Smooth muscle cell (in vitro differentiated cells): Measurements from ENCODE around the gene FCRL5. TPM values are rescaled to one million over a fixed set of nuclear protein-coding genes. Genes with fewer than 3 reads are reported as not detected.
"Not testable (repeated sequence)": the region's sequence is repeated elsewhere in the genome, so short reads cannot be mapped to it uniquely, and the experiment has no call there.

Source experiments
- DNase-seq: peaks from one replicate; lab custom pipeline; 2025; ENCODE audit not compliant: unreplicated experiment; lab: John Stamatoyannopoulos, UW
- H2AFZ ChIP-seq: fragments of 200-600 bp; sonication (generic); 2 replicates; pipeline ENCODE4 v1.6.0; 2016; ENCODE audit warnings: antibody characterized with exemption, low read depth, mild to moderate bottlenecking
- H3F3A ChIP-seq: fragments of 200-600 bp; sonication (generic); 2 replicates; pipeline ENCODE4 v1.6.0; 2017; ENCODE audit warnings: antibody characterized with exemption, low read depth
- H3K27ac ChIP-seq: fragments of 200-600 bp; sonication (generic); 2 replicates; pipeline ENCODE4 v1.5.1; 2016; ENCODE audit warnings: low read depth, mild to moderate bottlenecking
- H3K27me3 ChIP-seq: fragments of 200-600 bp; sonication (generic); 2 replicates; pipeline ENCODE4 v1.6.1; 2016; ENCODE audit warnings: low read depth, mild to moderate bottlenecking
- H3K36me3 ChIP-seq: fragments of 200-600 bp; sonication (generic); 2 replicates; pipeline ENCODE4 v1.5.1; 2016; ENCODE audit warnings: low read depth
- H3K4me1 ChIP-seq: fragments of 200-600 bp; sonication (generic); 2 replicates; pipeline ENCODE4 v1.5.1; 2016; ENCODE audit warnings: low read depth
- H3K4me2 ChIP-seq: fragments of 200-600 bp; sonication (generic); 2 replicates; pipeline ENCODE4 v1.6.0; 2016; ENCODE audit warnings: mild to moderate bottlenecking
- H3K4me3 ChIP-seq: fragments of 200-600 bp; sonication (generic); 2 replicates; pipeline ENCODE4 v1.5.1; 2016; ENCODE audit warnings: mild to moderate bottlenecking
- H3K79me2 ChIP-seq: fragments of 200-600 bp; sonication (generic); 2 replicates; pipeline ENCODE4 v1.6.0; 2016; ENCODE audit warnings: low read depth, mild to moderate bottlenecking
- H3K9ac ChIP-seq: fragments of 200-600 bp; sonication (generic); 2 replicates; pipeline ENCODE4 v1.6.0; 2016; ENCODE audit warnings: low read depth
- H3K9me3 ChIP-seq: fragments of 200-600 bp; sonication (generic); replicated peaks from 2 replicates; pipeline ENCODE4 v1.5.1; 2016; ENCODE audit warnings: low read depth
- H4K20me1 ChIP-seq: fragments of 200-600 bp; sonication (generic); 2 replicates; pipeline ENCODE4 v1.6.0; 2016; ENCODE audit warnings: low read depth
- CTCF ChIP-seq: fragments of 200-600 bp; sonication (generic); IDR thresholded peaks from 2 replicates; pipeline ENCODE4 v1.5.1; 2017; ENCODE audit warnings: borderline replicate concordance, mild to moderate bottlenecking, antibody characterized with exemption; ENCODE audit not compliant: insufficient read depth, poor library complexity, severe bottlenecking
- WGBS: methylation state at CpG from one replicate; pipeline ENCODE4 v1.1.7; 2016; ENCODE audit warnings: low lambda C conversion rate; 5-methylcytosine and 5-hydroxymethylcytosine counted together
- polyA plus RNA-seq: library from polyadenylated mRNA; unstranded; fragments of >200 nt; fragmentation: Nextera tagmentation; extraction: Ambion mirVana; gene quantifications from 2 replicates; pipeline ENCODE4 v1.2.1, GENCODE V29; 2016
- total RNA-seq: library from RNA; depleted of rRNA; stranded (reverse); fragments of >200 nt; gene quantifications from 2 replicates; pipeline ENCODE4 v1.2.3, GENCODE V29; 2014

FCRL5 gene
- total and polyA plus RNA-seq, 2 experiments from 2014 or later, result not detected

DNA sequence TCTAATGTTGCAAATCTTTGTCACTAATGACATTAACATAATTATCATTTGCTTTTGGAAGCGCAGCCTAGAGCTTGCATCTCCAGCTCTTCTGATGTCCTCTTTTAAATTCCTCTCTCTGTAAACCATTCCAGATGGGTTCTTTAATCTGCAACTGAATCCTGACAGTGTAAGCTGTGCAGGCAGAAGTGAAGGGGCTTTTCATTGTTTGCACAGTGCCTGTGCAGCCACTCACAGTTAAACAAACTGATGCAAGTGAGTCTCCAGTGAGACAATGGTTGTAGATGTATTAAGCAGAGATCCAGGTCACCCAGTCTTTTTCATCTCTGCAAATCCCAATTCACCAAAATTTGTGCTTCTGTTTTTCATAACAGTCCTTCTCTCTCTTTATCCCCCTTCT lies 22.5 kb upstream of the FCRL5 start:
- no peaks in the 10 kb centered on the region for H3K4me1 ChIP-seq
- H3K4me3 ChIP-seq, result no peak overlapping the region
- no peaks in the 10 kb centered on the region for H3K36me3 ChIP-seq
- H3F3A ChIP-seq, result no peaks in the 10 kb centered on the region
- no peak for DNase-seq
- H2AFZ ChIP-seq, result no peak overlapping the region
- H3K27ac ChIP-seq, result no peak overlapping the region
- 79% methylated on average over 1 of the region's 1 CpG for WGBS
- H3K79me2 ChIP-seq, result no peaks in the 10 kb centered on the region
- no peaks in the 10 kb centered on the region for H4K20me1 ChIP-seq
- no peaks in the 10 kb centered on the region for H3K9me3 ChIP-seq
- no peak for TF ChIP-seq CTCF
- no peak overlapping the region for H3K4me2 ChIP-seq
- no peaks in the 10 kb centered on the region for H3K27me3 ChIP-seq
- no peak overlapping the region for H3K9ac ChIP-seq

- Histone ChIP-seq H3K9me3 (no peaks in the 10 kb centered on the region), H3K4me2 (no peak overlapping the region), H3K4me1 (no peaks in the 10 kb centered on the region), H3F3A (no peaks in the 10 kb centered on the region), H3K36me3 (no peaks in the 10 kb centered on the region), H2AFZ (no peak overlapping the region), H3K9ac (no peak overlapping the region), H3K27me3 (no peaks in the 10 kb centered on the region), H3K79me2 (no peaks in the 10 kb centered on the region), H3K27ac (no peak overlapping the region), H4K20me1 (no peaks in the 10 kb centered on the region), H3K4me3 (no peak overlapping the region)
- WGBS, result 92% methylated on average over 14 of the region's 14 CpGs
- DNase-seq, result no peak
- TF ChIP-seq CTCF, result no peak
Measured at GRCh38 chr1:157566484-157567300, 14.4 kb upstream of the FCRL5 start.

- H3K79me2 ChIP-seq, result no peaks in the 10 kb centered on the region
- 20% methylated on average over 2 of the region's 2 CpGs for WGBS
- H3F3A ChIP-seq, result no peaks in the 10 kb centered on the region
- no peak overlapping the region for H2AFZ ChIP-seq
- no peak overlapping the region for H3K4me2 ChIP-seq
- no peak overlapping the region for H3K4me3 ChIP-seq
- no peak for TF ChIP-seq CTCF
- H3K27me3 ChIP-seq, result no peaks in the 10 kb centered on the region
- DNase-seq, result no peak
- no peak overlapping the region for H3K27ac ChIP-seq
- H3K9ac ChIP-seq, result no peak overlapping the region
- no peaks in the 10 kb centered on the region for H3K36me3 ChIP-seq
- no peaks in the 10 kb centered on the region for H4K20me1 ChIP-seq
- no peaks in the 10 kb centered on the region for H3K4me1 ChIP-seq
- H3K9me3 ChIP-seq, result no peaks in the 10 kb centered on the region
Measured at GRCh38 chr1:157562515-157562914, 10.2 kb upstream of the FCRL5 start.

DNA sequence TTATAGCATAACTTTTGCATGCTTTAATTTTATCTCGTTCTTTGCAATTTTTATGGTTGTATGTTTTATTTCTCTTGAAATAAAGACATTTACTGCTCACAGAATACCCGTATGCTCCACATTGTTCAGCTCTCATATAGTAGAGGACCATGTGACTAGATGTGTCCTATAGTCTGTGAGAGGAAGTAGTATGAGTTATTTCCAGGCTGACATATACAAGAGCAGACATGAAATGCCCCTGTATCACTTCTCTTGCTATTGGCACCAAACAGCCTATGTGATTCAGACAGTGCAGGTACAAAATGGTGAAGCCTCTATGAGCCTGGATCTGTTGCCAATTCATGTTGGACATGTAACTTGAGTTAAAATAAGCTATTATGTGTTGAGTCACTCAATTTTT lies 5.8 kb upstream of the FCRL5 start:
- 90% methylated on average over 2 of the region's 2 CpGs for WGBS
- Histone ChIP-seq H3K27ac (no peak overlapping the region), H3K4me1 (no peaks in the 10 kb centered on the region), H3K4me2 (no peak overlapping the region), H3K9ac (no peak overlapping the region), H3K4me3 (no peak overlapping the region), H3K27me3 (no peaks in the 10 kb centered on the region), H3K9me3 (no peaks in the 10 kb centered on the region), H3F3A (no peaks in the 10 kb centered on the region), H3K79me2 (no peaks in the 10 kb centered on the region), H3K36me3 (no peaks in the 10 kb centered on the region), H4K20me1 (no peaks in the 10 kb centered on the region), H2AFZ (no peak overlapping the region)
- no peak for TF ChIP-seq CTCF
- DNase-seq, result no peak

GRCh38 chr1:157548081-157548480 lies 4.2 kb downstream of the FCRL5 start:
- not testable (repeated sequence) for H2AFZ ChIP-seq, H3K9ac ChIP-seq, H4K20me1 ChIP-seq, H3K27ac ChIP-seq, H3K4me3 ChIP-seq, H3K4me2 ChIP-seq, H3K9me3 ChIP-seq, H3F3A ChIP-seq, H3K79me2 ChIP-seq, DNase-seq, H3K4me1 ChIP-seq, H3K36me3 ChIP-seq, H3K27me3 ChIP-seq
- WGBS, result 85% methylated on average over 1 of the region's 1 CpG
